Ecto neural progenitor cell (in vitro differentiated cells): ENCODE data around the gene PTBP1.
"Not testable (repeated sequence)": the region's sequence is repeated elsewhere in the genome, so short reads cannot be mapped to it uniquely, and the experiment has no call there.

ENCODE experiments used
- DNase-seq: peaks from one replicate; pipeline ENCODE4 v3.0.0-alpha.2; 2018; ENCODE audit warnings: low spot score

PTBP1 gene

DNA sequence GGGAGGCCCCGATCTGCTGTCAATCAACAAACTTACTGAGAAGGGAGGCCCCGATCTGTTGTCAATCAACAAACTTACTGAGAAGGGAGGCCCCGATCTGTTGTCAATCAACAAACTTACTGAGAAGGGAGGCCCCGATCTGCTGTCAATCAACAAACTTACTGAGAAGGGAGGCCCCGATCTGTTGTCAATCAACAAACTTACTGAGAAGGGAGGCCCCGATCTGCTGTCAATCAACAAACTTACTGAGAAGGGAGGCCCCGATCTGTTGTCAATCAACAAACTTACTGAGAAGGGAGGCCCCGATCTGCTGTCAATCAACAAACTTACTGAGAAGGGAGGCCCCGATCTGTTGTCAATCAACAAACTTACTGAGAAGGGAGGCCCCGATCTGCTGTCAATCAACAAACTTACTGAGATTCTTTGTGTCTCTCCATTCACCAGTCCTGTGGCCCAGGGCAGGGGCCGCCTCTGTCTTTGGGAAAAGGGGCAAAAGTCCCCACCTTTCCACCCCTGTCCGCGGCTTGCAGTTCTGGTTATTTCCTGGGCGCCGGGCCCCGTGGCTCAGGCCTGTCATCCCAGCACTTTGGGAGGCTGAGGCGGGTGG, 56.5 kb downstream of the PTBP1 start:
- not testable (repeated sequence) for DNase-seq

DNA sequence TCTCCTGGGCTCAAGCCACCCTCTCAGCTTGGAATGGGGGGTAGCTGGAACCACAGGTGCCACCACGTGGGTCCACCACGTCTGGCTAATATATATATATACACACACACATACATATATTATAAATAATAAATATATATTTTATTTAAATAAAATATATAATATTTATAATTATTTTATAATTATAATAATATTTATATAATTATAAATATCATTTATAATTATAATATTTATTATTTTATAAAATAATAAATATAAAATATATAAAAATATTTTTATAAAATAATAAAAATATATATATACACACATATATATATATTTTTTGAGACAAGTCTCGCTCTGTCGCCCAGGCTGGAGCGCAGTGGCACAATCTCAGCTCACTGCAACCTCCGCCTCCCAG, 57.3 kb downstream of the PTBP1 start:
- DNase-seq: no peak

DNA sequence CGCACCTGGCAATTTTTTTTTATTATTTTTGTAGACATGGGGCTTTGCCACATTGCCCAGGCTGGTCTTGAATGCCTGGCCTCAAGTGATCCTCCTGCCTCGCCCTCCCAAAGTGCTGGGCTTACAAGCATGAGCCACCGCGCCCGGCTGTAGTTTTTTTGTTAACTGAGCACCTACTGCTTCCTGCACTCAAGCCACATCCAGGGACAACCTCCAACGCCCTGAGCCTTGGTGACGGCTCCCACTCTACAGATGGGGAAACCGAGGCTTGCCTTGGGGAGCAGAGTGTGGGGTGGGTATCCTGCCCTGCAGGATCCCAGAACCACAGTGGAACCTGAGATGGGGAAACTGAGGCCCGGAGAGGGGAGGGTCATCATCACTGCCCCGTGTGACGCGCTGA, 57.9 kb downstream of the PTBP1 start:
- no peak for DNase-seq

DNA sequence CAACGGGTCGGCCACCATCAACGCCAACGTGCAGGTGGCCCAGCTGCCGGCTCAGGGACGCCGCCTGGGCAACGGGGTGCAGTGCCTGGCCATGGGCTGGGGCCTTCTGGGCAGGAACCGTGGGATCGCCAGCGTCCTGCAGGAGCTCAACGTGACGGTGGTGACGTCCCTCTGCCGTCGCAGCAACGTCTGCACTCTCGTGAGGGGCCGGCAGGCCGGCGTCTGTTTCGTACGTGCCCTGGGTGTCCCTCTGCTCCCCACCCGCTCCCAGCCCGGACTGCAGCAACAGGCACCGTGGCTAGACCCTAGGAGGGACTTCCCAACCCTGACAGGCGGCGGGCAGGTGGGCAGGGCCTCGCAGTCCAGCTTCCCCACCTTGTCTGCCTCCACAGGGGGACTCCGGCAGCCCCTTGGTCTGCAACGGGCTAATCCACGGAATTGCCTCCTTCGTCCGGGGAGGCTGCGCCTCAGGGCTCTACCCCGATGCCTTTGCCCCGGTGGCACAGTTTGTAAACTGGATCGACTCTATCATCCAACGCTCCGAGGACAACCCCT, 58.4 kb downstream of the PTBP1 start:
- no peak for DNase-seq

DNA sequence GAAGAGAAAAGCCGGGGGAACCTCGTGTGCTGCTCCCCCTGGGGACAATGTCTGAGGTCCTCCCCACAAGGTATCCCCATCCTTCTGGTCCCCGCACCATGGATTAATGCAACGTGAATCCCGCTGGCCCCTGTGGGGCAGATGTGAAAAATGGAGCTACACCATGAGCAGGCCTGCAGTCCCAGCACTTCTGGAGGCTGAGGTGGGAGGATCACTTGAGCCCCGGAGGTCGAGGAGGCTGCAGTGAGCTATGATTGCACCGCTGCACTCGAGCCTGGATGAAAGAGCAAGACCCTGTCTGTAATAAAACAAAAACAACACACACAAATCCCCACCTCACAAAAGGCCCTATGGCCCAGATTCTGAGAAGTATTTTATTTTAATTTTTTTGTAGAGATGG, 61.0 kb downstream of the PTBP1 start:
- no peak for DNase-seq

DNA sequence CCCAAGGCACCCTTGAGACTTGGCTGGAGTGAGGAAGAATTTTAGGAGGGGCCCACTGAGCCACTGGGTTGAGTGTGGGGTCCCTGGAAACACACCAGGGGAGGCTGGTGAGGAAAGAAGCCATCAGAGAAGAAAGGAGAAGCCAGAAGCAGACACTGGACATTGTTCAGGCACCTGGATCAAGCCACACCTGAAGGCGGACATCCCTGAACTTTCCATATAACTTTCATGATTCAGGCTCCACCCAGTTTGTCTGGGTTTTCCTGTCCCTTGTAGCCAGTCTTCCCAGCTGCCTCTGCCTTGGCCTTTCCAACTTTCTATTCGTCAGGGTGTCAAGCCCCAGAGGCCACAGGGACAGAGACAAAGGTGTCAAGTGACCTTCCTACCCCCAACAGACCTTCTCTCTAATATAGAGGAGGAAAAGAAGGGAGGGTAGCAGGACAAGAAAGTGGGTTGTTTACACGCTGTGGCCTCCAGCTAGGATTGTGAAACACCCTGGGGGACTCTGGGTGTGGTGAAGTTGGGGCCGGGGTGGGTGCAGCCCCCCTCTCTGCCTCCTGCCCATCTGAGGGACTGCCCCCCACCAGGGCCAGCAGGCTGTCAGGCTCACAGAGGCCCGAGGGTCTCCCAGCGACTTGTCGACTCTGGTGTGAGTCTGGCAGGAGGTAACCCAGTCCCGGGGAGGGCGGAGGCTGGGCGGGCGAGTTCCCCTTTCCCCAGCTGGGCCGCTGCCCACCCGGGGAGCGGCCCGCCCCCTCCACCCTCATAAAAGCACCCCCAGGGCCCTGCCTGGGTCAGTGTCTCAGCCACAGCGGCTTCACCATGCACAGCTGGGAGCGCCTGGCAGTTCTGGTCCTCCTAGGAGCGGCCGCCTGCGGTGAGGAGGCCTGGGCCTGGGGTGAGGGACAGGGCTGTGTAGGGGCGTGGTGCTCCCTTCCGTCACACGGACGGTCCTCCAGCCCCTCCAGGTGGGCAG, 61.9 kb downstream of the PTBP1 start, which contains the start of gene CFD:
CFD (plus strand) TSS at position 797 of the 976 bp plus-strand sequence; CDS start at position 823, 26 bp downstream.
- DNase-seq: no peak

DNA sequence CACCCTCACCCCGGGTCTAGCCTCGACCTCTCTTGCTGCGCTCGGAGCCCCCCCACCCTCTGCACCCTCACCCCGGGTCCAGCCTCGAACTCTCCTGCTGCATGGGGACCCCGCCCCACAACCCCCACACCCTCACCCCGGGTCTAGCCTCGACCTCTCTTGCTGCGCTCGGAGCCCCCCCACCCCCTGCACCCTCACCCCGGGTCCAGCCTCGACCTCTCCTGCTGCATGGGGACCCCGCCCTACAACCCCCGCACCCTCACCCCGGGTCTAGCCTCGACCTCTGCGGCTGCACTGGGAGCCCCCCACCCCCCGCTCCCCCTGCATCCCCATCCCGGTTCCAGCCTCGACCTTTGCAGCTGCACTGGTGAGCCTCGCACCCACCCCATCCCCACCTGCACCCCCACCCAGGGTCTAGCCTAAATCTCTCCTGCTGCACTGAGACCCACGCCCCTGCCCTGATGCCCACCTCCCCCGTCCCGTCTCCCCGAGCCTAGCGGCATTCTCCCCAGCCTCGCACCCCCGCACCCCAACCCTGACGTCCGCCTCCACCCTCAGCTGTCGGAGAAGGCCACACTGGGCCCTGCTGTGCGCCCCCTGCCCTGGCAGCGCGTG, 64.0 kb downstream of the PTBP1 start:
- DNase-seq: no peak
